ENCODE data around the gene CDYL. TPM values are rescaled to one million over a fixed set of nuclear protein-coding genes. Genes with fewer than 3 reads are reported as not detected.

Gene CDYL
- total and polyA plus RNA-seq, 2 donors: 10.4 to 56.0 TPM

DNA sequence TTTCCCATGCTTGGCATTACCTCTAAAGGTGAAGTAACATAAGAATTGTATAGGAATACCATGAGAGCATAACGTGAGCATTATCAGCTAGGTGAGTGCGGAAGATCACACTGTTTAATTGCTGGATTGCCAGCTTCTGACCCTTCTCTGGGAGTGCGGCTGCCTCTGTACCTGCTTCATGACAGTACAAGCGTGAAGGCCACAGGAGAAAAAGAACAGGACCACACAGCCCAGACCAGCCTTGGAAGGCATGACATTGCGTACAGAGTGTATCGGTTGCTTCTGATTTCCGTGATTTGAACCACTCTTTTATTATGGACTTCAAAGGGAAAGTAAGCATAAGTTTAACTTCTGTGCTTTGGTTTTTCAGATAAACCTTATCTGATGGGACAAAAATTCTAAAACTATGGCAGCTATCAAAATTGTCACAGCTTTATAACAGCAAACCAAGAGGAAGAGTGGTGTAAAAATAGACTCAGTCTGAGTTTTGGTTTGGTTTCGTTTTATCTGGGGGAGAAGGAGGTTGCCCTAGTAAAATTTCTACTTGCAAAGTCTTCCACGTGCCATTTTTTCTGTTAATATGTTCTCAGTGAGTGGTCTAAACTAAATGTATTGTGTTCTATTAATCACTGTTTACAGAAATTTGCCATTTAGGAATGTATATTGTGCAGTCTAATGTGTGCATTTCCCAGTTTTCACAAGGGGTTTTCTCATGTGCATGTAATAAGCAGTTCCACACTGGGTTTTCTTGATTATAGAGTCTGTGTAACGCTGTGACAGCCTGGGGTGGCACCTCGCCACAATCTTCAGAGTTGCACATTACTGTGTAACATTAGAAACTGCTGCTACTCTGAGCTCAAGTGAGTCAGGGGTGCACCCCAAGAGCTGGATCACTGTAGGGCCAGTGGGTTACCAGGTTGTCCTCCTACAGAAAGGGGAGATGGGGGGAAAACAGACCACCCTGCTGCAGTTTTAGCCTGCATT lies 130.4 kb downstream of the CDYL start:
- peak in 3 of 9 donors; percentile 23 to 54 (median 34) for DNase-seq (ENCODE audit: low read depth in 6 of 9, low spot score in 9 of 9)
- no peaks in the 10 kb centered on the region for H3K27me3 ChIP-seq (ENCODE audit: control insufficient read depth in 2 of 2, insufficient read depth in 1 of 2, low read length in 1 of 2)
- H3K4me3 ChIP-seq (ENCODE audit: low read length in 2 of 2): peak overlapping the region in 1 of 2 donors; percentile 1
- H3K27ac ChIP-seq (ENCODE audit: low read depth in 1 of 2, low read length in 1 of 2): peak overlapping the region in 1 of 2 donors; percentile 8
- peaks cover 13 to 25% of the 10 kb centered on the region in 2 donors for H3K4me1 ChIP-seq (ENCODE audit: control insufficient read depth in 2 of 2, insufficient read depth in 2 of 2, low read length in 2 of 2)
- H3K9me3 ChIP-seq (ENCODE audit: control insufficient read depth in 2 of 2, insufficient read depth in 1 of 2, low read length in 1 of 2): no peaks in the 10 kb centered on the region
- peaks cover 0 to 4% of the 10 kb centered on the region in 2 donors for H3K36me3 ChIP-seq (ENCODE audit: control insufficient read depth in 2 of 2, insufficient read depth in 2 of 2, low read length in 1 of 2)
- WGBS: 37% methylated on average over 11 of the region's 11 CpGs

DNA sequence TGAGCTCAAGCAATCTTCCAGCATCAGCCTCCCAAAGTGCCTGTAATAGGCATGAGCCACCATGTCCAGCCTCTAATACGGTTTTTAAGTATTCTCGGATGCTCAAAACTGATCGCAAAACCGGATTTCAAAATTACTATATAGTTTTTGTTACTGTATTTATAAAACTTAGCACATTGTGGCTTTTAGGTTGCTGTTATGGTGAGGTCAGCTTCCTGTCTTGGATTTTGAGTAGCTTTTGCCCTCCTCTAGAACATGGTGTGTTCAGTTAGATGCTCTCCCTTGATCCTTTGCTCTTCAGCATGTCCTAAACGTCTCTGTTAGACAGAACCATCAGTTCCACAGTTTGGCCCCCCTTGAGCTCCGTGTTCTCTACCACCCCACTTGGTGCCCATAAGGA lies 131.4 kb downstream of the CDYL start:
- H3K4me1 ChIP-seq (ENCODE audit: control insufficient read depth in 2 of 2, insufficient read depth in 2 of 2, low read length in 2 of 2): peaks cover 13 to 25% of the 10 kb centered on the region in 2 donors
- H3K27me3 ChIP-seq (ENCODE audit: control insufficient read depth in 2 of 2, insufficient read depth in 1 of 2, low read length in 1 of 2): no peaks in the 10 kb centered on the region
- no peak overlapping the region for H3K27ac ChIP-seq (ENCODE audit: low read depth in 1 of 2, low read length in 1 of 2)
- H3K9me3 ChIP-seq (ENCODE audit: control insufficient read depth in 2 of 2, insufficient read depth in 1 of 2, low read length in 1 of 2): no peaks in the 10 kb centered on the region
- no peak for DNase-seq (ENCODE audit: low read depth in 6 of 9, low spot score in 9 of 9)
- 80% methylated on average over 6 of the region's 6 CpGs for WGBS
- no peaks in the 10 kb centered on the region for H3K36me3 ChIP-seq (ENCODE audit: control insufficient read depth in 2 of 2, insufficient read depth in 2 of 2, low read length in 1 of 2)
- H3K4me3 ChIP-seq (ENCODE audit: low read length in 2 of 2): no peak overlapping the region

DNA sequence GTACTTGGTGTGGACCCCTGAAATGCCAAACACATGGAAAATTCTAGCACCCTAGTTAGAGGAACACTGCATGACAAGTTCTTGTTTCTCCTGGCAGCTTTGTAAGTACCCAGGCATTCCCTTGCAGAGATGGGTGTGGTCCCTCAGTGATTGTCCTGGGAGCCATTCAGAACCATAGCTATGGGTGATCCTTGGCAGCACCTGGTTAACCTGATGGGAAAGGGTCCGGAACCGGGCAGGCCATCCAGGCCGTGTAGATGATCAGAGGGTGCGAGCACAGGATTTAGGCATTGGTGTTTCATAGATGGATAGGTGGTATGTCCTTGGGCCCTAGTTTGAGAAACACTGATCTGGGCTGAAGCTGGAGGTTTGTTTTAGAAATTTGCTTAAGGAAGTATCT lies 131.9 kb downstream of the CDYL start:
- Histone ChIP-seq H3K4me3 (ENCODE audit: low read length in 2 of 2) (no peak overlapping the region), H3K36me3 (ENCODE audit: control insufficient read depth in 2 of 2, insufficient read depth in 2 of 2, low read length in 1 of 2) (no peaks in the 10 kb centered on the region), H3K4me1 (ENCODE audit: control insufficient read depth in 2 of 2, insufficient read depth in 2 of 2, low read length in 2 of 2) (peaks cover 13 to 25% of the 10 kb centered on the region in 2 donors), H3K27ac (ENCODE audit: low read depth in 1 of 2, low read length in 1 of 2) (no peak overlapping the region), H3K9me3 (ENCODE audit: control insufficient read depth in 2 of 2, insufficient read depth in 1 of 2, low read length in 1 of 2) (no peaks in the 10 kb centered on the region), H3K27me3 (ENCODE audit: control insufficient read depth in 2 of 2, insufficient read depth in 1 of 2, low read length in 1 of 2) (no peaks in the 10 kb centered on the region)
- WGBS: 96% methylated on average over 4 of the region's 4 CpGs
- DNase-seq (ENCODE audit: low read depth in 6 of 9, low spot score in 9 of 9): no peak

DNA sequence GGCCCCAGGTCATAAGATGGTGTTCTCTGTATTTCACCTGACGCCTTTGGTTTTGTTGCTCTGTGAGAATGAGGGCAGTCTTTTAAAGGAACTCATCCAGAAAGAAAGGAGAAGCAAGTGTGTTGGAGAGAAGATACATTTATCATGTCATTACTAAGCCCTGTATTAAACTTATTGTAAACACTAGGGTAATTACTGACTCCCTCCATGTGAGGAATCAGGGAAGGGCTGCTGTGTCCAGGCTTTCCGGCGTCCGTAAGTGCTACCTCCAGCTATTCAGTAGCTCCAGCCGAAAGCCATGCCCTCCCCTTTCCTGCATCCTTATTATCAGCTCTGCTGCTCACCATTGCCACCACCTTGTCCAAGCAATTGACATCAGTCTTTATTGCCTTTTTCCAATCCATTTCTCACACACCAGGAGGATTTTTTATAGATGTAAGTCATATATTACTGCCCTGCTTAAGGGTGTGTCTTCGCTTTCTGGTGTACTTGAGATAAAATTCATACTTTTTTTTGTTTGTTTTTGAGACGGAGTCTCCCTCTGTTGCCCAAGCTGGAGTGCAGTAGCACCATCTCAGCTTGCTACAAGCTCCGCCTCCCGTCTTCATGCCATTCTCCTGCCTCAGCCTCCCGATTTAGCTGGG lies 133.0 kb downstream of the CDYL start:
- H3K9me3 ChIP-seq (ENCODE audit: control insufficient read depth in 2 of 2, insufficient read depth in 1 of 2, low read length in 1 of 2): no peaks in the 10 kb centered on the region
- no peaks in the 10 kb centered on the region for H3K27me3 ChIP-seq (ENCODE audit: control insufficient read depth in 2 of 2, insufficient read depth in 1 of 2, low read length in 1 of 2)
- peaks cover 13 to 30% of the 10 kb centered on the region in 2 donors for H3K4me1 ChIP-seq (ENCODE audit: control insufficient read depth in 2 of 2, insufficient read depth in 2 of 2, low read length in 2 of 2)
- no peak overlapping the region for H3K4me3 ChIP-seq (ENCODE audit: low read length in 2 of 2)
- H3K36me3 ChIP-seq (ENCODE audit: control insufficient read depth in 2 of 2, insufficient read depth in 2 of 2, low read length in 1 of 2): no peaks in the 10 kb centered on the region
- 88% methylated on average over 10 of the region's 10 CpGs for WGBS
- DNase-seq (ENCODE audit: low read depth in 6 of 9, low spot score in 9 of 9): no peak
- H3K27ac ChIP-seq (ENCODE audit: low read depth in 1 of 2, low read length in 1 of 2): no peak overlapping the region

DNA sequence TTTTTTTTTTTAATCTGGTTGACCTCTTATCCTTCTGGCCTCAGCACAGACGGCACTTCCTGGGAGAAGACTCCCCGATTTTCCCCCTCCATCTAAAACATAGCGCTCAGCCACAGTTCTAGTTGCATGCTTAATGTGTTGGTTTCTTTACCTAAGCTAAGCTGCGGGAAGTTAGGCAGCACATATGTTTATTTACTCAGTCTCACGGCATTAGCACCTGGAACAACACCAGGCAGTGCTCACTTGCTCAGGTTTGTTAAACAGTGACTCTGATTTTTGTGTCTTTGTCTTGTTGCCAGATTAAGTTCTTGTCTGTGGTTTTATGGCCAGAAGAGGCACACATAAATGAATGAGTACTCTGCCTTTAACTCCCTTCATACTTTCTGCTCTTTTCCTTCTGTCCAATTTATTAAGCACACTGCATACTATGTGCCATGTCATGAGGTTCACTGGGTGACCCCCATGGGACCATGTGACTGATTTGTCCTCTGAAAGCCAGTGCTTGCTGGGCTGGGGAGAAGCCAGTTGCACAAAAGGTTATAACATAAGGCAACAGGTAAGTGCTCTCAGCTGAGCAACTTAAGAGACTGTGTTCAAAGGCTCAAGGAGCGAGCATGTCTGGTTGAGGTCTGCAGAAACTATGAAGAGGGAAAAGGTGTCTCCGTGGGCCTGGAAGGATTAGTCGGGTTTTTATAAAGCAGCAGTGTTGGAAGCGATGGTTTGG lies 134.0 kb downstream of the CDYL start:
- H3K4me1 ChIP-seq (ENCODE audit: control insufficient read depth in 2 of 2, insufficient read depth in 2 of 2, low read length in 2 of 2): peaks cover 13 to 37% of the 10 kb centered on the region in 2 donors
- H3K36me3 ChIP-seq (ENCODE audit: control insufficient read depth in 2 of 2, insufficient read depth in 2 of 2, low read length in 1 of 2): no peaks in the 10 kb centered on the region
- H3K4me3 ChIP-seq (ENCODE audit: low read length in 2 of 2): no peak overlapping the region
- H3K27me3 ChIP-seq (ENCODE audit: control insufficient read depth in 2 of 2, insufficient read depth in 1 of 2, low read length in 1 of 2): no peaks in the 10 kb centered on the region
- H3K27ac ChIP-seq (ENCODE audit: low read depth in 1 of 2, low read length in 1 of 2): no peak overlapping the region
- no peaks in the 10 kb centered on the region for H3K9me3 ChIP-seq (ENCODE audit: control insufficient read depth in 2 of 2, insufficient read depth in 1 of 2, low read length in 1 of 2)
- DNase-seq (ENCODE audit: low read depth in 6 of 9, low spot score in 9 of 9): no peak
- 95% methylated on average over 9 of the region's 9 CpGs for WGBS

DNA sequence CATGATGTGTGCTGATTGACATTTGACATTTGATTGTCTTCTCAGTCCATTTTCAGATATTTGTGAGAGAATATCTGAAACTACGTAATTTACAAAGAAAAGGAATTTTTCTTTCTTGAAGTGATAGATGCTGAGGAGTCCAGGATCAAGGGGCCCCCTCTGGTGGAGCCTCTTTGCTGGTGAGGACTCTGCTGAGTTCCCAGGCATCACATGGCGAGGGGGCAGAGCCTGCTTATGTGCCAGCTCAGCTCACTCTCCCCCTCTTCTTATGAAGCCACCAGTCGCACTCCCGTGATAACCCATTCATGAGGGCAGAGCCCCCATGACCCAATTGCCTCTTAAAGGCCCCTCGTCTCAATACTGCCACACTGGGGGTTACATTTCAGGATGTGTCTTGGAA lies 136.4 kb downstream of the CDYL start:
- Histone ChIP-seq H3K36me3 (ENCODE audit: control insufficient read depth in 2 of 2, insufficient read depth in 2 of 2, low read length in 1 of 2) (no peaks in the 10 kb centered on the region), H3K27me3 (ENCODE audit: control insufficient read depth in 2 of 2, insufficient read depth in 1 of 2, low read length in 1 of 2) (no peaks in the 10 kb centered on the region), H3K4me3 (ENCODE audit: low read length in 2 of 2) (no peak overlapping the region), H3K9me3 (ENCODE audit: control insufficient read depth in 2 of 2, insufficient read depth in 1 of 2, low read length in 1 of 2) (no peaks in the 10 kb centered on the region), H3K27ac (ENCODE audit: low read depth in 1 of 2, low read length in 1 of 2) (no peak overlapping the region), H3K4me1 (ENCODE audit: control insufficient read depth in 2 of 2, insufficient read depth in 2 of 2, low read length in 2 of 2) (peaks cover 3 to 32% of the 10 kb centered on the region in 2 donors)
- WGBS: 97% methylated on average over 5 of the region's 5 CpGs
- no peak for DNase-seq (ENCODE audit: low read depth in 6 of 9, low spot score in 9 of 9)

DNA sequence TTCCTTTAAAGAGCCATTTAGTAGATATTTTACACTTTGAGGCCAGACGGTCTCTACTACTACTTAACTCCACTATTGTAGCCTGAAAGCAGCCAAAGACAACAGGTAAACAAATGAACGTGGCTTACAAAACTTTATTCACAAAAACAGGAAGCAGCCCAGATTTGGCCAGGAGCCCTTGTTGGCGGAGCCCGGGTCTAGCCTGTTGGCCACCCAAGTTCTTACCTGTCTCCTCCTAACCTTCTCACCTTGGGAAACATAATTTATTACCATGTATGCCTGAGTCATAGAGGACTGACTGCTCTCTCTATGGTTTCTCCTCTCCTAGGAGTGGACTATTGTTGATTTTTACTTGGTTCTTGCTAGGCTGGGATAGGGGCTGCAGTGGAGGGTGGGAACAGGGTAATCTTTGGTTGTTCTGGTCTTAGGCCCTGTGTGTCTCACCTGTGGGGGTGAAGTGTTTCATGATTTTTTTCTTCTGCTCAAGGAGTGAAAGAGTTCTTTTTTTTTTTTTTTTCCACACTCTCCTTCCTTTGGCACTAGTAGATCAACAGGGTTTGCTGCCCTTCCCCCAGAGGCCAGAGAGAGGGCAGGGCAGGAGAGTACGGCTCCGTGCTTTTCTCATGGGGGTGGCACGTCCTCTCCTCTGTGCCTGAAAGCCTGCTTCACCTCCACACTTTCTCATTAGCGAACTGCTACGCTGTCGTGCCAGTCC lies 137.7 kb downstream of the CDYL start:
- H3K9me3 ChIP-seq (ENCODE audit: control insufficient read depth in 2 of 2, insufficient read depth in 1 of 2, low read length in 1 of 2): no peaks in the 10 kb centered on the region
- H3K4me3 ChIP-seq (ENCODE audit: low read length in 2 of 2): no peak overlapping the region
- no peak for DNase-seq (ENCODE audit: low read depth in 6 of 9, low spot score in 9 of 9)
- no peaks in the 10 kb centered on the region for H3K36me3 ChIP-seq (ENCODE audit: control insufficient read depth in 2 of 2, insufficient read depth in 2 of 2, low read length in 1 of 2)
- 93% methylated on average over 10 of the region's 10 CpGs for WGBS
- peaks cover 0 to 24% of the 10 kb centered on the region in 2 donors for H3K4me1 ChIP-seq (ENCODE audit: control insufficient read depth in 2 of 2, insufficient read depth in 2 of 2, low read length in 2 of 2)
- H3K27me3 ChIP-seq (ENCODE audit: control insufficient read depth in 2 of 2, insufficient read depth in 1 of 2, low read length in 1 of 2): no peaks in the 10 kb centered on the region
- peak overlapping the region in 1 of 2 donors; percentile 30 for H3K27ac ChIP-seq (ENCODE audit: low read depth in 1 of 2, low read length in 1 of 2)

DNA sequence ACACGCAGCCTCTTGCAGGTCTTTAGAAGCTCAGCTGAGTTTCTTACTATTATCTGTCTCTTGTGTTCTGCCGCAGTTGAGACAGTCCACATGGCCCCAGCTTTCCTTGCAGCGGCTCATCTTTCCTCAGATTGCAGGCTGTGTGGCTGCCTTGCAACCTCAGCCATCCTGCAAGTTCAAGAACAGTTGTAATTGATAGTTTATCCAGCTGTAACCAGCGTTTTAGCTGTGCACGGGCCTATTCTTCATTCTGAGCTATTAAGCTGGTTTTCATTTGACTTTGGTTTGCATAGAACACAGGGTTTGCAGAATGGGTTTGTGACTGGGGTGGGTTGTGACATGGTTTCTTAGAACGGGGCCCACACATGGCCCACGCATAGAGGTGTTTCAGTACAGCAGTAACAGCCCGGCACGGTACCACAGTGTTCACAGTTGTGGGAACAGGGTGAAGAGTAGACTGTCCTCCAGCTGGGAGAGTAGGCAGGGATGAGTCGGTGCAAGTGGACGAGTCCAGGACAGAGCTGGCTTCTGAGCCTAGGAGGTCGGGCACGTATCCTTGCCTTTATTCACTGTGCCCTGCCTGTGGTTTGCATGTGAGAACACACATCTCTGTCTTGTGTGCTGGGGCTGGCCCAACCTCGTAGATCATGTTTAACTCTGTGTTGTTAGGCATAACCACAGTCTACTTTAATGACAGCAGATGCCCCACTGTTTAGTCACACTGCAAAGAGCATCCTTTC lies 138.4 kb downstream of the CDYL start:
- no peaks in the 10 kb centered on the region for H3K9me3 ChIP-seq (ENCODE audit: control insufficient read depth in 2 of 2, insufficient read depth in 1 of 2, low read length in 1 of 2)
- peaks cover 0 to 24% of the 10 kb centered on the region in 2 donors for H3K4me1 ChIP-seq (ENCODE audit: control insufficient read depth in 2 of 2, insufficient read depth in 2 of 2, low read length in 2 of 2)
- H3K4me3 ChIP-seq (ENCODE audit: low read length in 2 of 2): no peak overlapping the region
- 77% methylated on average over 14 of the region's 14 CpGs for WGBS
- no peaks in the 10 kb centered on the region for H3K27me3 ChIP-seq (ENCODE audit: control insufficient read depth in 2 of 2, insufficient read depth in 1 of 2, low read length in 1 of 2)
- H3K36me3 ChIP-seq (ENCODE audit: control insufficient read depth in 2 of 2, insufficient read depth in 2 of 2, low read length in 1 of 2): no peaks in the 10 kb centered on the region
- DNase-seq (ENCODE audit: low read depth in 6 of 9, low spot score in 9 of 9): no peak
- peak overlapping the region in 1 of 2 donors; percentile 30 for H3K27ac ChIP-seq (ENCODE audit: low read depth in 1 of 2, low read length in 1 of 2)

Data from thymus (tissue), 11 donors.